HG03025 (cell line): ENCODE results near the gene CLSTN2.

Experiments used
- ATAC-seq: cut with Tn5 transposase; IDR thresholded peaks from one replicate; pipeline ENCODE4 v1.9.1; 2021; ENCODE audit warnings: mild to moderate bottlenecking, moderate library complexity; ENCODE audit not compliant: unreplicated experiment, low FRiP score

The CLSTN2 gene

DNA sequence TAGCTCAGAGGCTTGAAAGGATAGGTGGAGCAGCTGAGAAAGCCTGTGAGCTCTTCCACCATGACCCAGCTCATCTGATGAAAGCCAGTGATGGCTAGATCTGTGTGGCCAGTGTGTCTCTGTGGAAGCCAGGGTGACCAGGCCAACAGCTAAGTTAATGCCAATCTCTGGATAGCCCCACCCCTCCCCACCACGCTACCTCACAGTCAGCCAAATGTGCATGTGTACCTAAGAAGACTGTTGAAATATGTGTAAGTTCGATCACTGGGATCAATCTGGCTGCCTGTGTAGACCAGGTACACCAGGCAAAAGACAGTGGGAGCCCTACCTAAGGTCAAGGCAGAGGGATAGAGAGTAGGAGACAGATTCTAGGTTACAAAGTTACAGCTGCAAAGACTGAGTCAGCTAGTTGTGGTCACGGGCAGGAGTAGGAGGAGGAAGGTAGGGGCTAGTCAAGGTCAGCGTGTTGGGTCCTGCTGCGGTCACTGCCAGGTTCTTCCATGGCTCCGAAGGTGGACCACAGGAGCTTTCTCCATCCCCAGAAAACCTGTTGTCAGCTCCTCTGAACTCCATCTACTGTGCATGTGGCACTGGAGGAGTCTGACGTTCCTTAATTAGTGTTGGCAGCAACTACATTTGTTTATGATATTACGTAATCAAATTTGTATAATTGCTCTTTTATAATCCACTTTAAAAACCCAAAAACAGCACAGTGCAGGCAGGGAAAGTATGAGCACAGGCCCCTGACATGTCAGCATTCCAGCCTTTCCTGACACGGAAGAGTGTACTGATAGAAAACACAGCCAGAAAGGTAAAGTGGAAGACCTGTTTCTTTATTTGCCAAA, 318.0 kb downstream of the CLSTN2 start:
- no peak for ATAC-seq

DNA sequence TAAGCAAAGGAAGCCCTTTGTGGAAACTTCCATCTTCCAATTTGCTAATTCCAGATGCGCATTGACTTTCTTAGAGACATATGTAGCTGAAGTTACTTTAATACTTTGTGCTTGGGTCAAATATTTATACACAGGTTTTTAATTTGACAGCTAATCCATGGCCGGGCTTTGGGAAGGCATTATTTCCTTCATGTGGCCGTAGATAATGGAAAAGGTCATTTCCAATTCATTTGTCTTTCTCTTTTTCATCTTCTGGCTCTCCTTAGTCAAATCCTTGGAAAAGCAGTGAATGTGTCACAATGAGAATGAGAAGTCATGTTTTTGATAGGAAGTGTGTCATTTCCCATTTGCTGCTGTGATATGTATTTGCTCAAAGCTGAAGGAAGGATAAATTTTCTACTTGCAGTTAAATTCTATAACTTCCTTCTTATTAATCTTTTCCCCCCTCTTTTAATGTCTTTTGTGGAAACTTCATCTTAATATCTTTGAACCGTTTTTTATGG, 323.3 kb downstream of the CLSTN2 start:
- ATAC-seq = no peak

DNA sequence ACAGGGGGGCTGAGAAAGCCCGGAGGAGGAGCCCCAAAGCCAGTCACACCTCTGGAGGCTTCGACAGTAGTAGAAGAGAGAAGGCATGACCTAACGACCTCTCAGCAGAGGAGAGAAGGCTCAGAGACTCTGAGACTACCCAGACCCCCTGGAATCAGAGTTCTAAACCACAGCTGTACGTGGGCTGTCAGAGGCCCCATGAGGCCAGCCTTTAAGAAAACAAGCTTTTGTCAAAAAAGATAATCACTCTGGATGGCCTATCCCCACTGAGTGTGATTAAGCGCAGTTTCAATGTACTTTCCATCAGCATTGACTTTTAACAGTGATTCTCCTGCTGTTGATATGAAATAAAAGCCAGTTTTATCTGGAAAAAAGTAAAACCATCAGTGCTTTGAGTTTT, 330.3 kb downstream of the CLSTN2 start:
- no peak for ATAC-seq

DNA sequence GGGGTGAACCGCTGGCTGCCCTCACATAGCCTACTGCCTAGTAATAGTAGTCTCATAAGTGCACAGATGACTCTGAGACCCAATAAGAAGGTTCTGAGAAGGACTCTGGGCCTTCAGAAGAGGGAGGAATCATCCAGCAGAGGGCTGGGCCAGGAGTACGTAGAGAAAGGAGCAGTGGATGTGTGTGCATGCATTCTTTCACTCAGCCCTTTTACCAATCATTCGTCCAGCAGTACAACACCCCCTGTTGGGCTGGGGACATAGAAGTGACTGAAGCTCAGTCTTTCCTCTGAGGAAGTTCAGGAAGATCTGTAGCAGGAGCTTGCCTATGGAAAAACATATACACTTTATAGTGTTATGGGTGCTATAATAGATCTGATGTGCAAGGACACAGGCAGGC, 333.1 kb downstream of the CLSTN2 start:
- no peak for ATAC-seq

DNA sequence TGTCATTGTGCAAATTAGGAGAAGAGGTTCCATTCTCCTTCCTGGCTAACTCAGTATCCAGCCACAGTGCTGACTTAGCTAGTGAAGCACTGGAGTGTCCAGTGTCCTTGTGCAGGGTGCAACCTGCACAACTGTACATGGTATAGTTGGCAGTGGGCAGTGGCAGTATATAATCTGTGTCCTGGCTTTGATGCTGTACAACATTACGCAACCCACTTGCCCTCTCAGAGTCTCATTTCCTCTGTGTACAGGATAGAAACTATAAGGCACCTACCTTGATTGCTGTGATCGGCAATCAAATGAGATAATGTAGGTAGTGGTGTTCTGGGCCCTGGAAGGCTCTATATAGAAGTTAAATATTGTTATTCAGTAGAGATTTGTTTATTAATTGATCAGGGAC, 333.6 kb downstream of the CLSTN2 start:
- ATAC-seq = no peak

DNA sequence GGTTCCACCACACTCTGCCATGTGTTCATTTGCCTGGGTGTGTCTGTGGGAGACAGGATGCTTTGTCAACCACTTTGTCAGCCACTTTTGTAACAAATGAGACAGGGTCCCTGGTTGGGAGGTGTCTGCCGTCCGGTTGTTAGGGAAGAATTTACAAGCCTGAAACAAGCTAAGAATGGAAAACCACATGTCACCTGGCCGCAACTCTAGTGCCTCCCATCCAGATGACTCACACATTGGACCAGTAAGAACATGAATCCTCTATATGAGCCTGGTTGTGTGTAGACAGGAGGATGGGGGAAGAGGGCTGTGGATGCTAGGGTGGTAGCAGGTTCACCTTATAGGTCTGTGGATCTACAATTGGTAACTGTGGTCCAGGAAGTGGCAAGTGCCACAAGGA, 335.3 kb downstream of the CLSTN2 start:
- no peak for ATAC-seq

DNA sequence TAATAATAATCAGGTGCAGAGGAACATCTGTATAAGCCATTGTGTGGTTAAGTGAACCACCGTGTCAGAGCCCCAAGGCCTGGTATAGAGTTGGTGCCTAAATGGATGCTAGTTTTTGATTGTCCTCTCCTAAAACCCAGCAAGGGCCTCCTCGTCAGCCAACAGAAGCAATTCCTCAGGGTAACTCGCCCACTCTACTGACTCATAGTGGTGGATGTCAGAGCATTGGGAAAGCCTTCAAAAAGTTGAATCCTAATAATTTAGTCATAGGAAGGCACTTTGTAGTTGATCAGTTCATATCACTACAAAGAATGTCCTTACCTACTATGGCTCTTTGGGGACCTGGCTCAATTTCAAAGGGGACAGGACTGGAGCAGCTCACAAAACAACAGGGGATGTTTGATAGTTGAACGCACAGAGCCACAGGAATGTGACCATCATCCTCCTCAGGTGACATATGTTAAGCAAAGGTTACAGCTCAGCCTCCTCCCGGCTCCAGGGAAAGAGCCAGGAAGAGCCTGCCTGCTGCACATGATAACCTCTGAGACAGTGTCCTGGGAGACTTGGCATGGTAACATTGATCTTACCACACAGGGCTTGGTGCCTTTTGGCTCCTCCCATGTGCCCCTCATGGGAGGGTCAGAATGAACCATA, 338.7 kb downstream of the CLSTN2 start:
- ATAC-seq = no peak

DNA sequence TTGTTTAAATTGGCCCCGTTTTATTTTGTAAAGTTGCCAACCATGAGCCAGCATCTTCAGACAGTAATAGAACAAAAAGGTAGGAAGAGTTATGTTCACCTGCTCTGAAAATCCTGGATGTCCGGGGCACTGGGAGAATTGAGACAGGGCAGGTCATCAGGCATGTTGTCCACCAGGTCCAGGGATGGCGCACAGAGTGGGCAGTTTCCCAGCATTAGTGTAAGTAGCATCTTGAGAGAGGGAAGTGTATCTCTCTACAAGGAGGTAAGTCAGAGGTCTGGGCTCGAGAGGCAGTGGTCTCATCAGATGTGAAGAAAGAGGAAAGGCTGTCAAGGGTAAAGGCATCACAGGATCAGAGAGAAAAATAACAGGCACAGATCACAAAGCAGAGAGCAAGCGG, 339.4 kb downstream of the CLSTN2 start:
- no peak for ATAC-seq

DNA sequence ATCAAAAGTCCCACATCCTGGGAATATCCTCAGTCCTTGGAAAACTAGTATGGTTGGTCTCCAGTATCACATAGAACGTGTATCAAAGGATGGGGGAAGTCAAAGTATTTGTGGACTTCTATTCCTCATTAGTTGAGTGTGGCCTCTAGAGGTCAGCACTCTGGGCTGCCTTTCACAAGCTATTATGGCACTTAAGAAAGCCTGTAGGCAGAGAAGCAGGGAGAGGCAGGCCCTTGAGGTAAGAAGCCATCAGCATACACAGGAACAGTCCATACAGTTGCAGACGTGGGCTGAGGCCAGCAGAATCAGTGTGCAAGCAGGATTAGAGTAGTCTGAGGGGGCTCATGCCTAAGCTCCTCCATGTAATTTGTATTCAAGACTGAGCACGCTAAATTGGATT, 341.7 kb downstream of the CLSTN2 start:
- no peak for ATAC-seq

DNA sequence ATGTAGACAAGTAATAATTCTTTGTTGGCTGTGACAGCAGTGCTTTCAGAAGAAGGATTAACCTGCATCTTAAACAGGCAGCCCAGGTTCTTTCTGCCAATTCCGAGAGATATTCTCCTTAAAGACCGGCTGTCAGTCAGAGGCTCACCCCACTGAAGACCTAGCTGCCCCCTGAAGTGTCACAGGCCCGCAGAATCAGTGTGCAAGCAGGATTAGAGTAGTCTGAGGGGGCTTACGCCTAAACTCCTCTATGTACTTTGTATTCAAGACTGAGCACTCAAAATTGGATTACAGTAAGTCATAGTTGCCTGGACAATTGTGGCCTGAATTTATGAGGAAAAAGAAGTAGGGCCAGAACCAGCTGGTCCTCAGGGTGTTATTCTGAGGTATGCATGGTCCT, 342.9 kb downstream of the CLSTN2 start:
- no peak for ATAC-seq

DNA sequence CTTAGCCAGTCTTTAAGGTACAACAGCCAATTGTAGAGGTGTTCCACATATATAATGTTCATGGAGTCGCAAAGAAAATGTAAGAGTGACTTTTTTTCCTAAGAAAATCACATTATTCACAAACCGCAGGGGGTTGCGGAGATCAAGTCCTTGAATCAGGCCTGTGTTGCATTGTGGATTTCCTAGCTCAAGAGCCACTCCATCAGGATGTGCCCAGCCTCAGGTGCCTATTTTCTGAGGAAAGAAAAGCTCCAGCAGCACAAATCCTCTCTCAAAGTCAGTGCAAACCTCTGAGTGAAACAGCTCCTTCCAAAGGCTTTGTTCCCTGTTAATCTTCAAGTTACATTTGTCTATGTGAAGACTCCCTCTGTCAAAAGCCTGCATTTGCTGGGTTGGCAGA, 349.4 kb downstream of the CLSTN2 start:
- no peak for ATAC-seq

DNA sequence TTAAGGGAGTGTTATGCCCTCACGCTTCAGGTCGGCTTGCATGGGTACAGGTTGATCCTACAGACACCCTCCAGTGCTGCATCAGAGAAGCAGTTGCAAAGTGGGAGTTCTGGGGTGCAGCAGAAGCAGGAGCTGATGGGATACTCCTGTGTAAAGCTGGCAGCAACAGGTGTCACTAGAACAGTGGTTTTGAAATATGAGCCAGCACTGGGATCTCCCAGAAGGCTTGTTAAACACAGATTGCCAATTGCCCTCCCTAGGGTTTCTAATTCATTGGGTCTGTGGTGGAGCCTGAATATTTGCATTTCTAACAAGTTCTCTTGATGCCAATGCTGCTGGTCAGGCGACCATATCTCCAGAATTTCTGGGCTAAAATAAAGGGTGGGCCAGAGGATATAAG, 350.4 kb downstream of the CLSTN2 start:
- no peak for ATAC-seq

DNA sequence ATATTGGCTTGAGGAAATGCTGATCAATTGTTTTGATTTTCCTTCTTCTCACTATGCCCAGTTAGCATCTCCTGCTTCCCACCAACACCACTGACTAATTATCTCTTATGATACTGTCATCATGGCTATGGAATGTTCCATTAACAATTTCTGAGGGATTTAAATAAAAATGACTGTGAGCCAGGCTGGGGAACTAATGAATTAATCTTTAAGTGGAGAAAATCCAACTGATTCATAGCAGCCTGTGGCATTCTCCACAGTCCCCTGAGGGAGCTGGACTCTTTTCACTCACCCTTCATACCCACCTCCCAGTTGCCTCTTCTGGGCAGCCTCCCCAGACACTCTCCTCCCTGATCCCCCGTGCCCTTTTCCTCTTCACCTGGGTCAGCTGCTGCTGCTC, 353.6 kb downstream of the CLSTN2 start:
- no peak for ATAC-seq

DNA sequence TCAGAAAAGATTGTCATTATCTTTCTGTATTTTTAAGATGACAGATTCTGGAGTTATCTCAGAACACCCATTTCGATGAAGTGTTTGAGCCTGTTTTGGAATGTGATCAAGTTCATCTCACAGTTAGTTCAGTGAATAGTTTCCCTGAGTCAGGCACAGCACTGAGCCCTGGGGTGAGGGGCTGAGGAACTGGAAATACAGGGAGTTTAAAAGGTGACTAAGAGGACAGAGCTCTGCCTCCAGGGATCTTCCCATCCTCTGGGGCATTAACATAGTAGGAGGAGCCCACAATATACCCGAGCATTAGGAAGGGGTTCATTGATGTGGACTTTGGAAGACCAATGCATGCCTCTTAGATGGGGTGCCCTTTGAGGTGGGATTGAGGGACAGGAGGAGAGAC, 355.1 kb downstream of the CLSTN2 start:
- no peak for ATAC-seq

DNA sequence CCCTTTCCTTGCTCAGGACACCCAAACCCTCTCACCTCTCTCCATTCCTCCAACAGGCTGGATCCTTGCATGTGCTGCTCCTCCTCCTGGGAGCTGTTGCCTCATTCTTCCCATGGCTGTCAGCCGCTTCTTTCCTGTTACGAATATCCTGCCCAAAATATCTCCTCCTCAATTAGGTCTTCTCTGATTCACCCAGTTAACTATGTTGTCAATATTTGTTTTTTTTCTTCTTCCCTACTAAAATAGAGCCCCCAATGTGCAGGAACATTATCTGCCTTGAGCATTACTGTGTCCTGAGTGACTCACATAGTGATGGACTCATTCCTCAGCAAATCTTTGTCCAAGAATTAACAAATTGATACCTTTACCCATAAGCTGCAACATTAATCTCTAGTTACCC, 357.2 kb downstream of the CLSTN2 start:
- ATAC-seq = no peak

DNA sequence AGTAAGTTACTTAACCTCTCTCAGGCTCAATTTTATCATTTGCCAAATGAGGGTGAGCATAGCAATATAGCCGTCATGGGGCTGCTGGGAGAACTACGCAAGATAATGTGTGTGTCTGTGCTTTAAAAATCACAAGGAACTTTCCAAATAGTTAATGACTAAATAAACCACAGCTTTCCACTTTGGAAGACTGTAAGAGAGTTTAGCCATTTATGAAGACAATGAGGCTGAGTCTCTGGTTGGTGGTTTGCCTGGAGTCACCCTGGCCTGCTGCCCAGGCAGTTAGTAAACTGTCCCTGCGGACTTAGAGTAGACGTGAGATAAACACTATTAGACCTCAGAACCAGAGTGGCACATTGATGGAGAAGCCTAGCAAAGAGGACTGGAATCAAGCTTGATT, 357.7 kb downstream of the CLSTN2 start:
- ATAC-seq = no peak

DNA sequence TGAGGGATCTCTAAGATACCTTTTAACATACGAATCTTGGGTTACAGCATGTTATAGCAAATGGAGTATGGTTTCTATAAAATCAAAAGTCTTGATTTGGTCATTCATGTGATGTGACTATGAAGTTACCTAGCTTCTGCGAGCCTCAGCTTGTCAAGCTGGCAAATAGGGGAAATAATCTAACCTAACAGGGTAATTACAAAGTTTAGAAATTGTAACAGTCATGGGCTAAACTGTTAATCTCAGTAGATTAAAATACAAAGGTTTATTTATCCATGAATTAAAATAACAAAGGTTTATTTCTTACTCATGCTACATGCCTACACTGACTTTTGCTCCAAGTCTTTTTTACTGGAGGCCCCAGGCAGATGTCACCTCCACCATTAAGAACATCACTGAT, 359.1 kb downstream of the CLSTN2 start:
- no peak for ATAC-seq

DNA sequence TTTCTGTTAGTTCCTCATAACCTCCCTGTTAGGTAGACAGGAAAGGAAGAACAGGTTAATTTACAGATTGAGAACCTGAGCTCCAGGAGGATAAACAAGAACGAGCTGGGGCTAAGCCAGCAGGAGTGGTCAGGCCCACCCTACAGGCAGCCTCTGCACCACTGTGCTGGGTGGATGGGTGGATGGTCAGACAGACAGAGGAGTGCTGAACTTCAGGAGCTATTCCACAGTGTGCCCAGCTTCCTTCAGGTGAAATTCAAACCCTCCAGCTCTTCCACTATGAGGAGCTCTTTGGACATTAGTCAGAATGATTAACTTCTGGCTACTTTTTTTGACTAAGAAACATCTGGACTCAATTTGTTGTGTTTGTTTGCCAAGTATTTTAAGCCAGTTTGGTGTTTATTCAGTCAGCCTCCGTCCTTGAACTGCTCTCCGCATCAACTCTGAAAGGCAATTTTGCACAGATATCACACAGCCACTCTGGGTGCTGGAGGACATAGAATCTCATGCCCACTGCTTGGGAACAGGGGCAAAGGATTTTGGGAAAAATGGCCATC, 361.9 kb downstream of the CLSTN2 start:
- no peak for ATAC-seq

DNA sequence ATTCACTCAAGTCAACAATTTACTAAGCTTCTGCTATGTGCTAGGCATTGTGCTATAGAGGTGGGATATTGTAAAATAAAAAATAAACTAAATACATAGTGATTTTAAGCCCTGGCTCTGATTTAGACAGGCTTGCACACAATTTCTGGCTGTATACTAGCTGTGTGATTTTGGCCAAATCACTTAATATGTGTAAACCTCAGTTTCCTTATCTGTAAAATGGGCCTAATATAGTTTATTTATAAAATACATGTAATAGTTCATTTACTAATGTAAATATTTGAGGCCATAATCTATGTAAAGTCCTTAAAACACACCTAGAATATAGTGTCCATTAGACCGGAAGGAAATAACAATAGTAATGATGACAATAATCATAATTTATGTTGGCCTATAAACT, 363.1 kb downstream of the CLSTN2 start:
- no peak for ATAC-seq

DNA sequence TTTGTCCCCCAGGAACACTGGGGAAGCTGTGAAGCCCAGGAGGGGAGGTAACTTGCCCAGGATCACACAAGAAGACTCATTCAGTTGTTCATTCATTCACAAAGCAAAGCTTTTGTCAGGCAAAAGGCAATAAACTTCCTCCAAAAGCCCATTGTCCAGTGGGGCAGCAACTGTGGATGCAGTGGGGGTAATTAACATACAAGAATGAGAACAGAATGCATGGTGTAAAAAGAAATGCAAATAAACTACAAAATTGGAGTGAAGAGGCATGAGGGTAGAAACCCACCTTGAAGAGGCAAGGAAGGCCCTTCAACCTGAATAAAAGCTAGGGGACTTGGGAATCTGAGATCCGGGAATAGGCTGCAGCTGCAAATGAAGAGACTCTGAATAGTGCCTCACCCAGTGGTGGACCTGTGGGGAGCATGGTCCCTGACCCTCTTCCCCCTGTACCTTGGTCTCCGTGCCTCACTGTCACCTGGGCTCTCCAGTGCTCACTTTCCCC, 363.6 kb downstream of the CLSTN2 start:
- ATAC-seq = no peak

DNA sequence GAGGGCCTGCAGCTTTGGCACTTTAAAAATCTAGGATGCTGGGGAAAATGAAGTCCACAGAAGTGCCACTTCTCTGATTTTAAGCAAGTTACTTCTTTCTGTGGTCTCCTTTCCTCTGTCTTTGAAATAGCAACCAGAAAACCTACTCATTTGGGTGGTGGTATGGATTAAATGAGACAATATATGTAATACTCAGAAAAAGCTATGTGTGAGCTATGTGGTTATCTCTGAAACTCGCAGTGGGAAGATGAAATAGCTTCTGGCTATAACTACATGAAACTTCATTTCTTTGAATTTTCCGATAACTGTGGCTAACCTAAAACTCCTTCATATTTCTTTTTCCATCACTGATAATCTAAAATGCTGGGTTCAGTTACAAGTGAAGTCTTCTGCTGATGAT, 368.9 kb downstream of the CLSTN2 start:
- no peak for ATAC-seq

DNA sequence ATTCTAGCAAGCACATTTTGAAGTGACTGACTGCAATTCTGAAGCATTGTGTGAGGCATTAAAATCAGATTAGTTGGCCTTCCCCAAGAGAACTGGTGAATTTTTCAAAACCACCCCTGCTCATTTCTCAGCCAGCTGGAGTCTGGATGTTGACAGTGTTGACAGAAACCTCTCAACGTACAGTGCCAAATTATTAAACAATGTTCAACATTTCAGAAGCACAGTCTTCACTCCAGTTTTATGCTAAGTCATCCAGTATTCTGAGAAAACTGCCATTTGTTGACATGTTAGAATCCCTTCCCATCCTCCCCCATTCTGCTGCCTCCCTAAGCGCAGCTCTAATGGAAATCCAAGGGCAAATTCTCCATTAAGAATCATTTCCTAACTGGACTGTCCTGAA, 373.6 kb downstream of the CLSTN2 start:
- ATAC-seq = no peak
